Activated B cell treated with CpG ODN at 0.5 μM for 24 hours (primary cell): ENCODE results near the gene VPS35L. TPM values are rescaled to one million over a fixed set of nuclear protein-coding genes. Genes with fewer than 3 reads are reported as not detected.

ENCODE experiments used
- ATAC-seq: fragments of 200-7000 bp; cut with Tn5 transposase; one replicate; pipeline ENCODE4 v1.10.0; 2021; ENCODE audit warnings: low read depth, mild to moderate bottlenecking, moderate library complexity
- CTCF ChIA-PET: fragments of 350-600 bp; sonication (Branson Sonifier 250); formaldehyde crosslinking; loops from one replicate; lab custom pipeline; 2021; ENCODE audit warnings: antibody characterized with exemption; lab: Charles Lee
- POLR2A ChIA-PET: fragments of 350-600 bp; sonication (Branson Sonifier 250); formaldehyde crosslinking; loops from one replicate; lab custom pipeline; 2021; ENCODE audit warnings: antibody characterized with exemption; lab: Charles Lee
- DNase-seq: peaks from one replicate; pipeline ENCODE4 v3.0.0; 2022
- H3K27ac Mint-ChIP-seq: one replicate; pipeline ENCODE4 v1.8.0; 2020; ENCODE audit warnings: mixed read lengths
- H3K27me3 Mint-ChIP-seq: one replicate; pipeline ENCODE4 v1.8.0; 2021; ENCODE audit warnings: mixed read lengths
- H3K36me3 Mint-ChIP-seq: one replicate; pipeline ENCODE4 v1.8.0; 2021; ENCODE audit warnings: low read depth, mixed read lengths
- H3K4me1 Mint-ChIP-seq: one replicate; pipeline ENCODE4 v1.8.0; 2021; ENCODE audit warnings: mixed read lengths
- H3K4me3 Mint-ChIP-seq: one replicate; pipeline ENCODE4 v1.8.0; 2020; ENCODE audit warnings: mild to moderate bottlenecking, mixed read lengths
- H3K9me3 Mint-ChIP-seq: one replicate; pipeline ENCODE4 v1.8.0; 2020; ENCODE audit warnings: mixed read lengths
- CTCF ChIP-seq: fragments of 200-600 bp; IDR thresholded peaks from one replicate; pipeline ENCODE4 v1.8.0; 2022; ENCODE audit warnings: antibody characterized with exemption, mild to moderate bottlenecking
- intact Hi-C: fragments of 100-400 bp; cut with micrococcal nuclease; formaldehyde crosslinking; loops from one replicate; pipeline ENCODE4 v1.15.1; 2024
- total RNA-seq: library from RNA; stranded (reverse); gene quantifications from 2 replicates; pipeline ENCODE4 v1.2.3, GENCODE V29; 2022

VPS35L gene
- total RNA-seq, 1 donor from 2014 or later = 66.0 TPM

DNA sequence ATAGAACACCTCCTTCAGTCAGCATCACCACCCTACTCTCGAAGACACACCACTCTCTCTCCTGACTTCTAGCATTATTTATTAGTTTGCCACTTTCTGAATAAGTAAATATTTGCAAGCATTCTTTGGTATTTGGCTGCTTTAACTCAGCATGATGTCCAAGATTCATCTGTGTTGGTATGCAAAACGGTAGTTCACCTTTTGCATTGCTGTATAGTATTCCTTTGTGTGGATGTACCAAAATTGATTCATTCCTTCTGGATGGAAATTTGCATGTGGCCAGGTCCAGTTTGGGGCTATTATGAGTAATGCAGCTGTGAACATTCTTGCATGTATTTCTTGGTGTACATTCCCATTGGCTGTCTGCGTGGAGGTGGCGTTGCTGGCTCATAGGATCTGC, 129.7 kb downstream of the VPS35L start:
- Mint-ChIP-seq H3K4me3 (no peak overlapping the region), H3K9me3 (peaks cover 10% of the 10 kb centered on the region), H3K27ac (no peak overlapping the region), H3K27me3 (no peaks in the 10 kb centered on the region), H3K4me1 (no peaks in the 10 kb centered on the region), H3K36me3 (peaks cover 77% of the 10 kb centered on the region)
- ChIA-PET POLR2A (no interaction called here), CTCF (interaction anchor here (0.6 kb wide), 1 partner anchor 35 kb away, joined by 3 read pairs; no protein-coding TSS in a partner anchor)
- no peak for TF ChIP-seq CTCF
- intact Hi-C loops = no loop called here
- ATAC-seq (no peak), DNase-seq (no peak)

GRCh38 chr16:19687279-19687678, 131.8 kb downstream of the VPS35L start:
- intact Hi-C loops = no loop called here
- no peak for TF ChIP-seq CTCF
- no peak overlapping the region for H3K4me3 Mint-ChIP-seq
- CTCF ChIA-PET = no interaction called here
- no peak overlapping the region for H3K27ac Mint-ChIP-seq
- no peaks in the 10 kb centered on the region for H3K27me3 Mint-ChIP-seq
- H3K4me1 Mint-ChIP-seq = no peaks in the 10 kb centered on the region
- POLR2A ChIA-PET = no interaction called here
- peaks cover 10% of the 10 kb centered on the region for H3K9me3 Mint-ChIP-seq
- ATAC-seq (no peak), DNase-seq (no peak)
- peaks cover 74% of the 10 kb centered on the region for H3K36me3 Mint-ChIP-seq

- no peak overlapping the region for H3K4me3 Mint-ChIP-seq
- TF ChIP-seq CTCF = no peak
- H3K9me3 Mint-ChIP-seq = peaks cover 7% of the 10 kb centered on the region
- H3K27me3 Mint-ChIP-seq = no peaks in the 10 kb centered on the region
- CTCF ChIA-PET = no interaction called here
- no peak for DNase-seq
- H3K36me3 Mint-ChIP-seq = peaks cover 70% of the 10 kb centered on the region
- no peak for ATAC-seq
- intact Hi-C loops = no loop called here
- H3K4me1 Mint-ChIP-seq = no peaks in the 10 kb centered on the region
- no peak overlapping the region for H3K27ac Mint-ChIP-seq
- POLR2A ChIA-PET = no interaction called here
These were observed 133.0 kb downstream of the VPS35L start for GRCh38 chr16:19688396-19689024.

GRCh38 chr16:19689342-19689741, 133.8 kb downstream of the VPS35L start:
- DNase-seq (no peak), ATAC-seq (no peak)
- H3K36me3 Mint-ChIP-seq = peaks cover 66% of the 10 kb centered on the region
- intact Hi-C loops = no loop called here
- ChIA-PET CTCF (no interaction called here), POLR2A (no interaction called here)
- no peaks in the 10 kb centered on the region for H3K4me1 Mint-ChIP-seq
- peaks cover 6% of the 10 kb centered on the region for H3K9me3 Mint-ChIP-seq
- H3K27ac Mint-ChIP-seq = no peak overlapping the region
- TF ChIP-seq CTCF = no peak
- H3K27me3 Mint-ChIP-seq = no peaks in the 10 kb centered on the region
- H3K4me3 Mint-ChIP-seq = no peak overlapping the region

DNA sequence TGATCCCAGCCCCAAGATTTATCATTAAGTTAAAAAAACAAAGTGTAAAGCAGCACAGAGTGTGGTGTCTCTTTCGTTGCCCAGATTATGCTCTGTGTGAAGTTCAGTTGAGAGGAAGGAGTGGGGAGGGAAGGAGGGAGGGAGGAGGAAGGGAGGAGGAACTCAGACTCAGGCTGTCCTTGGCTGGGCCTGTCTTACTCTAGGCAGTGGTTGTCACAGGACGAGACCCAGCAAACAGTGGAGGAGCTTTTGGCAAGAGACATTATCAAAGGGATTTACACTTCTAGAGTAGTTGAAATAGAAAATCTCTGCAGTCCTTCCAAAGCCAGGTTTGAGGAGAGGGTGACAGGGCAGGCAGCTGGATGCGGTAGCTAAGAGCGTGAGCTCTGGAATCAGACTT, 134.7 kb downstream of the VPS35L start:
- POLR2A ChIA-PET = no interaction called here
- no peak for DNase-seq
- intact Hi-C loops = no loop called here
- ATAC-seq = no peak
- no peak overlapping the region for H3K27ac Mint-ChIP-seq
- CTCF ChIA-PET = no interaction called here
- no peaks in the 10 kb centered on the region for H3K4me1 Mint-ChIP-seq
- H3K36me3 Mint-ChIP-seq = peaks cover 63% of the 10 kb centered on the region
- peaks cover 3% of the 10 kb centered on the region for H3K9me3 Mint-ChIP-seq
- H3K4me3 Mint-ChIP-seq = no peak overlapping the region
- no peak for TF ChIP-seq CTCF
- no peaks in the 10 kb centered on the region for H3K27me3 Mint-ChIP-seq
